HG03460 (cell line): ENCODE data around the gene GREM2.

ENCODE experiments used
- ATAC-seq: cut with Tn5 transposase; IDR thresholded peaks from one replicate; pipeline ENCODE4 v1.9.1; 2021; ENCODE audit not compliant: unreplicated experiment

GREM2 gene

GRCh38 chr1:240501115-240501514 is 110.8 kb downstream of the GREM2 start:
- ATAC-seq: no peak

GRCh38 chr1:240500647-240501046 is 111.3 kb downstream of the GREM2 start:
- no peak for ATAC-seq

- no peak for ATAC-seq
Measured at GRCh38 chr1:240499012-240499411, 112.9 kb downstream of the GREM2 start.

GRCh38 chr1:240498335-240498734 is 113.6 kb downstream of the GREM2 start:
- no peak for ATAC-seq

GRCh38 chr1:240497908-240498307 is 114.0 kb downstream of the GREM2 start:
- ATAC-seq: no peak

GRCh38 chr1:240496941-240497340 is 115.0 kb downstream of the GREM2 start:
- no peak for ATAC-seq

GRCh38 chr1:240496356-240496755 is 115.6 kb downstream of the GREM2 start:
- no peak for ATAC-seq

GRCh38 chr1:240495601-240496000 is 116.4 kb downstream of the GREM2 start:
- ATAC-seq: no peak

- ATAC-seq: no peak
Measured at GRCh38 chr1:240492832-240493440, 119.0 kb downstream of the GREM2 start.

GRCh38 chr1:240491796-240492195 is 120.2 kb downstream of the GREM2 start:
- ATAC-seq: no peak

GRCh38 chr1:240491156-240491555 is 120.8 kb downstream of the GREM2 start:
- no peak for ATAC-seq

- no peak for ATAC-seq
Measured at GRCh38 chr1:240487493-240487892, 124.5 kb downstream of the GREM2 start.

- ATAC-seq: no peak
Measured at GRCh38 chr1:240486611-240487010, 125.3 kb downstream of the GREM2 start.

- no peak for ATAC-seq
Measured at GRCh38 chr1:240484804-240485443, 127.0 kb downstream of the GREM2 start.

GRCh38 chr1:240478536-240478935 is 133.4 kb downstream of the GREM2 start:
- no peak for ATAC-seq

GRCh38 chr1:240475832-240476231 is 136.1 kb downstream of the GREM2 start:
- ATAC-seq: no peak

GRCh38 chr1:240474133-240474614 is 137.8 kb downstream of the GREM2 start:
- peak; percentile 56 for ATAC-seq

- no peak for ATAC-seq
Measured at GRCh38 chr1:240468656-240469055, 143.3 kb downstream of the GREM2 start.

GRCh38 chr1:240467895-240468294 is 144.1 kb downstream of the GREM2 start:
- ATAC-seq: no peak

GRCh38 chr1:240466509-240466908 is 145.4 kb downstream of the GREM2 start:
- ATAC-seq: no peak

- no peak for ATAC-seq
Measured at GRCh38 chr1:240465531-240465940, 146.4 kb downstream of the GREM2 start.

- no peak for ATAC-seq
Measured at GRCh38 chr1:240464099-240464498, 147.9 kb downstream of the GREM2 start.
